Islet precursor cell (in vitro differentiated cells): ENCODE results near the gene GOLGA6D.
"Not testable (repeated sequence)": the region's sequence is repeated elsewhere in the genome, so short reads cannot be mapped to it uniquely, and the experiment has no call there.

Experiments
- DNase-seq: peaks from one replicate; pipeline ENCODE4 v3.0.0-alpha.2; 2018

GOLGA6D gene

GRCh38 chr15:75293660-75294059, 11.0 kb downstream of the GOLGA6D start:
- not testable (repeated sequence) for DNase-seq

DNA sequence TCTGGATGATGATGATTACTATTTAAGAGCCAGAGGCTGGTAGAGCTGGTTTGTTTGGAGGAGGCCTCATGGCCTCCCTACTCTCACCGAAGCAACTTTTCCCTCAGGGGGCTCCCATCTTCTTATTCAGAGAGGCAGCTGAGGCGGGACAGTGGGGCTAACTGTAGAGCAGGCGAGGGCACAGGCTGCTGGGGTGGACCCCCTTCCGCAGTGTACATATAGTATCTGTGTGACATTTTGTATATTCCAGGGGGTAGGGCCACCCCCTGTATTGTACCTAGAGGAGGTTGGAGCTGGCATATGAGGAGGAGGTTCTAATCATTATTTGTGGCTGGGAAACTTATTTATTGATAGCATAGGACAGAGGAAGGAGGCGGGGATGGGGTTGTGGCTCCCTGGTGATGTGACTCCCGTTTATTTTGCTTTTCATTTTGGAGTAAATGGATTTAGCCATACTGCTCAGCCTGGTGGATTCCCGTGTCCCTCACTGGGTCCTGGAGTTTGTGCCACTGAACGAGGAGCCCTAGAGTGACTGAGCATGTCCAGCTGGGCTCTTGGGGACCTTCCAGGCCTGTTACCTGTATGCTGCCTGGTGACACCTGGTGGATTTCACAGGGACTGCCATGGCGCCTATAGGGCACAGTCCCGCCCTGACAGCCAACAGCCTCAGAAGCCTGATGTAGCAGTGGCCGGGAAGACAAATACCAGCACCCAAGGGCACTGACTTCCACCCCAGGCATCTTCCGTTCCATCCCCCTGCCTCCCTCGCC, 16.1 kb downstream of the GOLGA6D start:
- not testable (repeated sequence) for DNase-seq

- not testable (repeated sequence) for DNase-seq
Observed at GRCh38 chr15:75299311-75299688, 16.7 kb downstream of the GOLGA6D start.

DNA sequence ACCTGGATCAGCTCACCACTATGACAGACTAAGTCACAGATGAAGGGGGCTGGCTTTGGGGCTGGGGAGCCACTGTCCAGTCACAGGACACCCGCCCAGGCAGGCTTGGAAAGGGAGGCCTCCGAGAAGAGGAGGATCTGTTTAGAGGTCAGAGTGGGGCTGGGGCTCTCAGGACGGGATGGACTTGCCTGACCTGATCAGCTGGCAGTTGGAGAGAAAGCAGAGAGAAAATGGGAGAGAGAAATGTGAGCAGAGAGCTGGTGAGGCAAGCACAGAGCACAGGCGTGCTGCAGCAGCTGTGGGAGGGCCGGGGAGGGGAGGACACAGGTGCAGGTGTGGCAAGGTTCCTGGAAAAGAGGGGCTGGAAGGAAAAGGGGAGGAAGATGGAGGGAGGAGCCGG, 17.4 kb downstream of the GOLGA6D start:
- peak; percentile 67 for DNase-seq

- DNase-seq: no peak
Observed at GRCh38 chr15:75302318-75302717, 19.7 kb downstream of the GOLGA6D start.

GRCh38 chr15:75302753-75303152, 20.1 kb downstream of the GOLGA6D start:
- DNase-seq: not testable (repeated sequence)

GRCh38 chr15:75306188-75306587, 23.6 kb downstream of the GOLGA6D start:
- DNase-seq: no peak

DNA sequence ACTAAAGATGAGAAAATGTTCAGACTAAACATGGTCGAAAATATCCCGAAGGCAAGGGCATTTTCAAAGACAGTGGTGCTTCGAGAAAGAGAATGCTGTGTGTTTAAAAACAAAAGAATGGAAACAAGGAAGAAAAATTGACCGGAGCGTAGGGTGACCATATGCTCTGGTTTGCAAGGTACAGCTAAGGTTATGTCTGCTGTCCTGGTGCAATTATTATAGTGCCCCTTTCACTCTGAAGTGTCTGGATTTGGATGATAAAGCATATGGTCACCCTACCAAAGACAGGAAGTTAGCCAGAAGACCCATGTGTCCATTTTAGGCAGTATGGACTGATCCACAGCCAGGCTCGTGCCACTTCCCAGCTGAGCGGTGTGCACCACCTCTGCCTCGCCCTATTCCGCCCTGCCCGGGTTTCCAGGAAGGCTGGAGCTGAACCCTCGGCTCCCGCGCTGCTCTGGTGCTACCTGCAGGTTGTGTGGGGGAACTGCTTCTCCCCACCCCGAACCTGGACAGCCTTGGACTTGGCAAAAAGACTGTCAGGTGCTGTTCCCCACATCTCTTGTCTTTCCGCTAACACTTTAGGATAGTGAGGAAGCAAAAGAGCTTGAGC, 25.2 kb downstream of the GOLGA6D start:
- DNase-seq: peak; percentile 85

GRCh38 chr15:75309711-75310110, 27.1 kb downstream of the GOLGA6D start:
- no peak for DNase-seq

GRCh38 chr15:75312548-75312947, 29.9 kb downstream of the GOLGA6D start:
- DNase-seq: not testable (repeated sequence)

GRCh38 chr15:75313116-75313845, 30.6 kb downstream of the GOLGA6D start:
- DNase-seq: no peak

- DNase-seq: no peak
Observed at GRCh38 chr15:75314552-75315290, 32.1 kb downstream of the GOLGA6D start.

DNA sequence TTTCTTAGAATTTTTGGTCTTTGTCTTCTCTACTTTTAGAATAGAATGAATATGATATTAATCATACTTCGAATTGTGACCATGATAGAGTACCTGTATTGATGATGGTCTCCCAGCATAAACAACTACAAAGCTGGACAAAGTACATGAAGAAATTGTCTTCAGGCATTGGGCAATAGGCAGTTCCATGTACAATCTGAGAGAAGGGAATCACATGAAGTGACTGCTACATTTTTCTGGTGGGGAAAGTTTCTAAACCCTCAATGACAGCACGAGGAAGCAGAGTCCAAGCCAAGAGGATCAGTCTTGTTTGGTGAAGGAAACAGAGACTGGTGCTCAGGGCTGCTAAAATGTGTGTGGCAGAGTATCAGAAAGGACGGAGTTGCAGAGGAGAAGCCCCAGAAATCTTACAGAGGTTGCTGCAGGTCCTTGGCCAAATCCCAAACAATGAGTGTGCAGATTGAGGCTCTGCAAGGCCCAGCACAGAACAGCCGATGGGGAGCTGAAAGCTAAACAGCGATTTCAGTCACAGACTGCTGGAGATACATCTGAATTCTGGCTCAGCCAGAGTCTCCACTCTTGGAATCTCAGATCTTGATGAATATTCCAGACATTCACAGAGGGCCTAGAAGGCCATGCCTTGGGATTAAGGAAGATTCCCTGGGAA, 36.7 kb downstream of the GOLGA6D start:
- DNase-seq: not testable (repeated sequence)

DNA sequence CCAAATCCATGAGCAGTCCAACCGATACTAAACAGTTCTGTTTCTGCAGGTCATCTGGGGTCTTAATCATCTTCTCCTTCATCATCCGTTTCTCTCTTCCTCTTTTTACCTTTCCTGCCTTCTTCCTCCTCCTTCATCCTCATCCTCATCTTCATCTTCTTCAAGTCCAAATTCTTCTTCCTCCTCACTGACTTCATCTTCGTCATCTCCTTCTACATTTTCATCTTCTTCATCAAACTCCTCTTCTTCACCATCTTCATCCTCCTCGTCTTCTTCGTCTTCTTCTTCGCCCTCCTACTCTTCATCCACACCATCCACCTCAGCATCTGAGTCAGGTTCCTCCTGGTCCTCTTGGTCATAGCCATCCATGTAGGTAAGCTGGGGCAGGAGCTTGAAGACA, 39.1 kb downstream of the GOLGA6D start:
- no peak for DNase-seq

DNA sequence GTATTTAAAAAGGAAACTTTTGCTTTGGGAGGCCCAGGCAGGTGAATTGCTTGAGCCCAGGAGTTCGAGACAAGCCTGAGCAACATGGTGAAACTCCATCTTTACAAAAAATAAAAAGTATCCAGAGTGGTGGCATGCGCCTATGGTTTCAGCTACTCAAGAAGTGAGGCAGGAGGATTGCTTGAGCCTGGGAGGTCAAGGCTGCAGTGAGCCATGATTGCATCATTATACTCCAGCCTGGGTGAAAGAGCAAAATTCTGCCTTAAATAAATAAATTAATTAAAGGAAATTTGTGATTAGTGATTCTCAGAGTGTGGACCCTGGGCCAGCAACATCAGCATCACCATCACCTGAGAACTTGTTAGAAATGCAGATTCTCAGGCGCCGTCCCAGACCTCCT, 43.3 kb downstream of the GOLGA6D start:
- no peak for DNase-seq

DNA sequence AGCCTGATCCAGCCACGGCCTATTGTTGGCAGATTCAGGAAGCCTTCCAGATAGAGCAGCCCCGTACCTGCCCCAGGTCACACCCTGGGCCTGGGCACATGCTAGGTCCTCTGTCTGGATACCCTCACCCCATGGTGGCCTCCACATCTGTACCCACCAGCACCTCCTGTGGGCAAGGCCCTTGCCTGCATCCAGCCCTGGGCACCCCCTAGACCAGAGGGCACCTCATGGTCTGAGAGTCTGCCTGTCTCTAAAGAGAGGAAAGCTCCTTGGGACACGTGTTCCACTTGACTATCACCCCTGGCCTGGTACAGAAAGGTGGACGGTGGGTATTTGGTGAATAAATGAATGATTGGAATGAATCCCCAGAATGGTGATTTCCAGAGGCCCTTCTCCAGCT, 44.4 kb downstream of the GOLGA6D start:
- no peak for DNase-seq

DNA sequence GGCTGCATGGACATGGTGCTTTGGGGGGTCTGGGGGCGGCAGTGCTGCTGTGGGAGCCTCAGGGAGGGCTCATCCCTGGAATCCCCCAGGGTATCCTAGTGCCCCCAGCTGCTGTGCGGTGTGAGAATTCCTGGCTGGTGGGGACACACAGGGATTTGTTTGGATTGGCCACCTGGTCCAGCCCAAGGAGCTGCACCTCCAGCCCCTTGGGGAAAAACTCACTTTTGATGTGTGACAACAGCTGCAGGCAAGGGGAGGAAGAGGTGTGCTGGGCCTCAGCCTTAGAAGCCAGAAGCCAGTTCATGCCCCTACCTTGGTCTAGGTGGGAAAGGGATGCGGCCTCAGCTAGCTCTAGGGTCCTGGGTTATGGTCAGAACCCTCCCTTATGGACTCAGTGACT, 44.9 kb downstream of the GOLGA6D start:
- DNase-seq: no peak

GRCh38 chr15:75328493-75329314, 46.1 kb downstream of the GOLGA6D start:
- no peak for DNase-seq

GRCh38 chr15:75329571-75329970, 46.9 kb downstream of the GOLGA6D start:
- DNase-seq: no peak

- not testable (repeated sequence) for DNase-seq
Observed at GRCh38 chr15:75332093-75332492, 49.5 kb downstream of the GOLGA6D start.

DNA sequence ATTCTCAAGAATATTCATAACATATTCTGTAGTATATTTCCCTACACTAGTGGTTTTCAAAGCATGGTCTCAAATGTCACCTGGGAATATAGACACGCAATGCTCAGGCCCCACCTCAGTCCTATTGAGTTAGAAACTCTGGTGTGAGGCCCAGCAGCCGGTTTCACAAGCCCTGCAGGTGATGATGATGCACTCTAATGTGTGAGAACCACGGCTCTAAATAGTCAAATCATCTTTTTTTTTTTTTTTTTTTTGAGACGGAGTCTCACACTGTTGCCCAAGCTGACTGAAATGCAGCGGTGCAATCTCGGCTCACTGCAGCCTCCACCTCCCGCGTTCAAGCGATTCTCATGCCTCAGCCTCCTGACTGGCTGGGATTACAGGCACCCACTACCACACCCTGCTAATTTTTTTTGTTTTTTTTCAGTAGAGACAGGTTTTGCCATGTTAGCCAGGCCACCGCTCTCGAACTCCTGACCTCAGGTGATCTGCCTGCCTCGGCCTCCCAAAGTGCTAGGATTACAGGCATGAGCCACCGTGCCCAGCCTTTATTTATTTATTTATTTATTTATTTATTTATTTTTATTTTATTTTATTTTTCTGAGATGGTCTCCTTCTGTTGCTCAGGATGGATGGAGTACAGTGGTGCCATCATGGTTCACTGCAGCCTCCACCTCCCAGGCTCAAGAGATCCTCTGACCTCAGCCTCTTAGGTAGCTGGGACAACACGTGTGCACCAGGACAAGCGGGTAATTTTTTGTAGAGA, 51.2 kb downstream of the GOLGA6D start:
- not testable (repeated sequence) for DNase-seq
